ENCODE measurements around the gene BNIP1. TPM values are rescaled to one million over a fixed set of nuclear protein-coding genes. Genes with fewer than 3 reads are reported as not detected.

The BNIP1 gene
- total RNA-seq, 1 donor from 2014 or later = 15.7 TPM

GRCh38 chr5:173159256-173159655, 14.9 kb downstream of the BNIP1 start:
- H3K36me3 ChIP-seq (ENCODE audit: control insufficient read depth in 3 of 3, insufficient read depth in 3 of 3, low read length in 3 of 3) = peaks cover 48 to 55% (median 53%) of the 10 kb centered on the region in 3 donors
- H3K27me3 ChIP-seq (ENCODE audit: control insufficient read depth in 3 of 3, insufficient read depth in 3 of 3, low read length in 3 of 3) = no peaks in the 10 kb centered on the region
- no peak overlapping the region for H3K9ac ChIP-seq (ENCODE audit: low read depth in 1 of 3, low read length in 3 of 3)
- no peak overlapping the region for H3K27ac ChIP-seq (ENCODE audit: low read depth, low read length)
- H3K4me3 ChIP-seq (ENCODE audit: low read length in 3 of 3) = no peak overlapping the region
- H3K9me3 ChIP-seq (ENCODE audit: control insufficient read depth in 3 of 3, low read length in 3 of 3) = no peaks in the 10 kb centered on the region
- no peaks in the 10 kb centered on the region for H3K4me1 ChIP-seq (ENCODE audit: control insufficient read depth in 3 of 3, insufficient read depth in 3 of 3, low read length in 3 of 3)

GRCh38 chr5:173161148-173161547, 16.8 kb downstream of the BNIP1 start:
- Histone ChIP-seq H3K36me3 (ENCODE audit: control insufficient read depth in 3 of 3, insufficient read depth in 3 of 3, low read length in 3 of 3) (peaks cover 38 to 47% (median 40%) of the 10 kb centered on the region in 3 donors), H3K4me1 (ENCODE audit: control insufficient read depth in 3 of 3, insufficient read depth in 3 of 3, low read length in 3 of 3) (peaks cover 0 to 9% (median 7%) of the 10 kb centered on the region in 3 donors), H3K9me3 (ENCODE audit: control insufficient read depth in 3 of 3, low read length in 3 of 3) (no peaks in the 10 kb centered on the region), H3K9ac (ENCODE audit: low read depth in 1 of 3, low read length in 3 of 3) (no peak overlapping the region), H3K4me3 (ENCODE audit: low read length in 3 of 3) (no peak overlapping the region), H3K27ac (ENCODE audit: low read depth, low read length) (no peak overlapping the region), H3K27me3 (ENCODE audit: control insufficient read depth in 3 of 3, insufficient read depth in 3 of 3, low read length in 3 of 3) (no peaks in the 10 kb centered on the region)

- no peak overlapping the region for H3K4me3 ChIP-seq (ENCODE audit: low read length in 3 of 3)
- no peak overlapping the region for H3K9ac ChIP-seq (ENCODE audit: low read depth in 1 of 3, low read length in 3 of 3)
- no peak overlapping the region for H3K27ac ChIP-seq (ENCODE audit: low read depth, low read length)
- H3K9me3 ChIP-seq (ENCODE audit: control insufficient read depth in 3 of 3, low read length in 3 of 3) = no peaks in the 10 kb centered on the region
- H3K4me1 ChIP-seq (ENCODE audit: control insufficient read depth in 3 of 3, insufficient read depth in 3 of 3, low read length in 3 of 3) = peaks cover 0 to 9% (median 7%) of the 10 kb centered on the region in 3 donors
- H3K36me3 ChIP-seq (ENCODE audit: control insufficient read depth in 3 of 3, insufficient read depth in 3 of 3, low read length in 3 of 3) = peaks cover 34 to 45% (median 38%) of the 10 kb centered on the region in 3 donors
- no peaks in the 10 kb centered on the region for H3K27me3 ChIP-seq (ENCODE audit: control insufficient read depth in 3 of 3, insufficient read depth in 3 of 3, low read length in 3 of 3)
Measured at GRCh38 chr5:173163219-173163618, 18.9 kb downstream of the BNIP1 start.

- H3K9ac ChIP-seq (ENCODE audit: low read depth in 1 of 3, low read length in 3 of 3) = no peak overlapping the region
- no peak overlapping the region for H3K4me3 ChIP-seq (ENCODE audit: low read length in 3 of 3)
- no peaks in the 10 kb centered on the region for H3K9me3 ChIP-seq (ENCODE audit: control insufficient read depth in 3 of 3, low read length in 3 of 3)
- H3K4me1 ChIP-seq (ENCODE audit: control insufficient read depth in 3 of 3, insufficient read depth in 3 of 3, low read length in 3 of 3) = peaks cover 0 to 9% (median 7%) of the 10 kb centered on the region in 3 donors
- no peak overlapping the region for H3K27ac ChIP-seq (ENCODE audit: low read depth, low read length)
- H3K36me3 ChIP-seq (ENCODE audit: control insufficient read depth in 3 of 3, insufficient read depth in 3 of 3, low read length in 3 of 3) = peaks cover 22 to 33% (median 25%) of the 10 kb centered on the region in 3 donors
- H3K27me3 ChIP-seq (ENCODE audit: control insufficient read depth in 3 of 3, insufficient read depth in 3 of 3, low read length in 3 of 3) = no peaks in the 10 kb centered on the region
Measured at GRCh38 chr5:173165177-173166016, 21.1 kb downstream of the BNIP1 start.

GRCh38 chr5:173172166-173172565, 27.8 kb downstream of the BNIP1 start:
- Histone ChIP-seq H3K36me3 (ENCODE audit: control insufficient read depth in 3 of 3, insufficient read depth in 3 of 3, low read length in 3 of 3) (no peaks in the 10 kb centered on the region), H3K9me3 (ENCODE audit: control insufficient read depth in 3 of 3, low read length in 3 of 3) (no peaks in the 10 kb centered on the region), H3K9ac (ENCODE audit: low read depth in 1 of 3, low read length in 3 of 3) (no peak overlapping the region), H3K4me3 (ENCODE audit: low read length in 3 of 3) (no peak overlapping the region), H3K27me3 (ENCODE audit: control insufficient read depth in 3 of 3, insufficient read depth in 3 of 3, low read length in 3 of 3) (peaks cover 0 to 7% (median 0%) of the 10 kb centered on the region in 3 donors), H3K27ac (ENCODE audit: low read depth, low read length) (no peak overlapping the region), H3K4me1 (ENCODE audit: control insufficient read depth in 3 of 3, insufficient read depth in 3 of 3, low read length in 3 of 3) (no peaks in the 10 kb centered on the region)

- Histone ChIP-seq H3K36me3 (ENCODE audit: control insufficient read depth in 3 of 3, insufficient read depth in 3 of 3, low read length in 3 of 3) (no peaks in the 10 kb centered on the region), H3K4me1 (ENCODE audit: control insufficient read depth in 3 of 3, insufficient read depth in 3 of 3, low read length in 3 of 3) (no peaks in the 10 kb centered on the region), H3K9me3 (ENCODE audit: control insufficient read depth in 3 of 3, low read length in 3 of 3) (no peaks in the 10 kb centered on the region), H3K9ac (ENCODE audit: low read depth in 1 of 3, low read length in 3 of 3) (no peak overlapping the region), H3K27me3 (ENCODE audit: control insufficient read depth in 3 of 3, insufficient read depth in 3 of 3, low read length in 3 of 3) (peaks cover 0 to 9% (median 0%) of the 10 kb centered on the region in 3 donors), H3K4me3 (ENCODE audit: low read length in 3 of 3) (no peak overlapping the region), H3K27ac (ENCODE audit: low read depth, low read length) (no peak overlapping the region)
Measured at GRCh38 chr5:173175523-173175922, 31.2 kb downstream of the BNIP1 start.

- no peaks in the 10 kb centered on the region for H3K9me3 ChIP-seq (ENCODE audit: control insufficient read depth in 3 of 3, low read length in 3 of 3)
- no peaks in the 10 kb centered on the region for H3K36me3 ChIP-seq (ENCODE audit: control insufficient read depth in 3 of 3, insufficient read depth in 3 of 3, low read length in 3 of 3)
- no peaks in the 10 kb centered on the region for H3K4me1 ChIP-seq (ENCODE audit: control insufficient read depth in 3 of 3, insufficient read depth in 3 of 3, low read length in 3 of 3)
- no peak overlapping the region for H3K27ac ChIP-seq (ENCODE audit: low read depth, low read length)
- no peak overlapping the region for H3K4me3 ChIP-seq (ENCODE audit: low read length in 3 of 3)
- H3K27me3 ChIP-seq (ENCODE audit: control insufficient read depth in 3 of 3, insufficient read depth in 3 of 3, low read length in 3 of 3) = peaks cover 0 to 9% (median 0%) of the 10 kb centered on the region in 3 donors
- no peak overlapping the region for H3K9ac ChIP-seq (ENCODE audit: low read depth in 1 of 3, low read length in 3 of 3)
Measured at GRCh38 chr5:173178369-173178910, 34.1 kb downstream of the BNIP1 start.

- H3K27ac ChIP-seq (ENCODE audit: low read depth, low read length) = no peak overlapping the region
- H3K9ac ChIP-seq (ENCODE audit: low read depth in 1 of 3, low read length in 3 of 3) = no peak overlapping the region
- no peaks in the 10 kb centered on the region for H3K9me3 ChIP-seq (ENCODE audit: control insufficient read depth in 3 of 3, low read length in 3 of 3)
- no peak overlapping the region for H3K4me3 ChIP-seq (ENCODE audit: low read length in 3 of 3)
- no peaks in the 10 kb centered on the region for H3K4me1 ChIP-seq (ENCODE audit: control insufficient read depth in 3 of 3, insufficient read depth in 3 of 3, low read length in 3 of 3)
- H3K27me3 ChIP-seq (ENCODE audit: control insufficient read depth in 3 of 3, insufficient read depth in 3 of 3, low read length in 3 of 3) = peaks cover 0 to 4% (median 0%) of the 10 kb centered on the region in 3 donors
- H3K36me3 ChIP-seq (ENCODE audit: control insufficient read depth in 3 of 3, insufficient read depth in 3 of 3, low read length in 3 of 3) = no peaks in the 10 kb centered on the region
Measured at GRCh38 chr5:173180331-173180730, 36.0 kb downstream of the BNIP1 start.

- no peak overlapping the region for H3K4me3 ChIP-seq (ENCODE audit: low read length in 3 of 3)
- H3K9me3 ChIP-seq (ENCODE audit: control insufficient read depth in 3 of 3, low read length in 3 of 3) = no peaks in the 10 kb centered on the region
- H3K4me1 ChIP-seq (ENCODE audit: control insufficient read depth in 3 of 3, insufficient read depth in 3 of 3, low read length in 3 of 3) = no peaks in the 10 kb centered on the region
- no peaks in the 10 kb centered on the region for H3K36me3 ChIP-seq (ENCODE audit: control insufficient read depth in 3 of 3, insufficient read depth in 3 of 3, low read length in 3 of 3)
- no peak overlapping the region for H3K9ac ChIP-seq (ENCODE audit: low read depth in 1 of 3, low read length in 3 of 3)
- no peaks in the 10 kb centered on the region for H3K27me3 ChIP-seq (ENCODE audit: control insufficient read depth in 3 of 3, insufficient read depth in 3 of 3, low read length in 3 of 3)
- no peak overlapping the region for H3K27ac ChIP-seq (ENCODE audit: low read depth, low read length)
Measured at GRCh38 chr5:173187054-173187743, 42.9 kb downstream of the BNIP1 start.

- H3K4me3 ChIP-seq (ENCODE audit: low read length in 3 of 3) = no peak overlapping the region
- H3K36me3 ChIP-seq (ENCODE audit: control insufficient read depth in 3 of 3, insufficient read depth in 3 of 3, low read length in 3 of 3) = no peaks in the 10 kb centered on the region
- H3K9ac ChIP-seq (ENCODE audit: low read depth in 1 of 3, low read length in 3 of 3) = no peak overlapping the region
- H3K4me1 ChIP-seq (ENCODE audit: control insufficient read depth in 3 of 3, insufficient read depth in 3 of 3, low read length in 3 of 3) = no peaks in the 10 kb centered on the region
- no peak overlapping the region for H3K27ac ChIP-seq (ENCODE audit: low read depth, low read length)
- no peaks in the 10 kb centered on the region for H3K9me3 ChIP-seq (ENCODE audit: control insufficient read depth in 3 of 3, low read length in 3 of 3)
- peaks cover 0 to under 1% (median 0%) of the 10 kb centered on the region in 3 donors for H3K27me3 ChIP-seq (ENCODE audit: control insufficient read depth in 3 of 3, insufficient read depth in 3 of 3, low read length in 3 of 3)
Measured at GRCh38 chr5:173188280-173188679, 43.9 kb downstream of the BNIP1 start.

Data from skeletal muscle tissue (tissue), 4 donors.